Peyer's patch (tissue), 4 donors: ENCODE data around the gene MOB3B. TPM values are rescaled to one million over a fixed set of nuclear protein-coding genes. Genes with fewer than 3 reads are reported as not detected.

Experiments
- DNase-seq, 3 donors: peaks; one replicate each; pipeline ENCODE4 v3.0.0-alpha.2; 2017 to 2019
- H3K27ac ChIP-seq, 4 donors: fragments of 200-600 bp; sonication (generic); one replicate each; pipeline ENCODE4 v1.5.1; 2016 to 2019
- H3K27me3 ChIP-seq, 2 donors: fragments of 200-600 bp; sonication (generic); one replicate each; pipeline ENCODE4 v1.5.1; 2019
- H3K36me3 ChIP-seq, 3 donors: fragments of 200-600 bp; sonication (generic); one replicate each; pipeline ENCODE4 v1.5.1; 2016 to 2019
- H3K4me1 ChIP-seq, 4 donors: fragments of 200-600 bp; sonication (generic); one replicate each; pipeline ENCODE4 v1.5.1; 2016 to 2019
- H3K4me3 ChIP-seq, 4 donors: fragments of 200-600 bp; sonication (generic); 1 replicate in 3 of 4; 2 replicates in 1 of 4; pipeline ENCODE4 v1.5.1; 2016 to 2019; ENCODE audit warnings: mild to moderate bottlenecking in 1 of 4
- H3K9me3 ChIP-seq, 4 donors: fragments of 200-600 bp; sonication (generic); one replicate each; pipeline ENCODE4 v1.5.1; 2016 to 2019; ENCODE audit warnings: mild to moderate bottlenecking in 1 of 4
- CTCF ChIP-seq, 6 experiments: fragments of 450-650 bp in 4 of 6; fragments of 200-600 bp in 2 of 6; sonication (generic) in 1 of 6; IDR thresholded peaks; one replicate each; pipeline ENCODE4 v1.5.1; 2017 to 2019; ENCODE audit warnings: antibody characterized with exemption in 6 of 6, mild to moderate bottlenecking in 3 of 6, moderate library complexity in 1 of 6
- POLR2A ChIP-seq, 2 donors: fragments of 450-650 bp; IDR thresholded peaks; one replicate each; pipeline ENCODE4 v1.5.1; 2017; ENCODE audit warnings: antibody characterized with exemption in 2 of 2, mild to moderate bottlenecking in 2 of 2, moderate library complexity in 2 of 2
- total RNA-seq, 4 donors: library from RNA; depleted of rRNA; stranded (reverse); fragments of >200 nt; gene quantifications; one replicate each; pipeline ENCODE4 v1.1.0, GENCODE V29; 2016

MOB3B gene
- total RNA-seq, 4 donors from 2014 or later: 24.8 to 65.7 (median 36.4) TPM

GRCh38 chr9:27280860-27281259 is 248.8 kb downstream of the MOB3B start:
- no peak for DNase-seq
- H3K27ac ChIP-seq: no peak overlapping the region
- TF ChIP-seq CTCF (IDR thresholded peaks at IDR 0.05) (no peak), POLR2A (IDR thresholded peaks at IDR 0.05) (no peak)
- no peaks in the 10 kb centered on the region for H3K36me3 ChIP-seq
- no peaks in the 10 kb centered on the region for H3K27me3 ChIP-seq
- H3K9me3 ChIP-seq: no peaks in the 10 kb centered on the region
- H3K4me1 ChIP-seq: no peaks in the 10 kb centered on the region
- H3K4me3 ChIP-seq: no peak overlapping the region

- H3K4me3 ChIP-seq: no peak overlapping the region
- H3K36me3 ChIP-seq: no peaks in the 10 kb centered on the region
- no peaks in the 10 kb centered on the region for H3K27me3 ChIP-seq
- H3K27ac ChIP-seq: no peak overlapping the region
- no peak for TF ChIP-seq CTCF (IDR thresholded peaks at IDR 0.05)
- H3K9me3 ChIP-seq: no peaks in the 10 kb centered on the region
- no peak for DNase-seq
- H3K4me1 ChIP-seq: no peaks in the 10 kb centered on the region
Measured at GRCh38 chr9:27280249-27280648, 249.4 kb downstream of the MOB3B start.

GRCh38 chr9:27279611-27280010 is 250.0 kb downstream of the MOB3B start:
- DNase-seq: no peak
- no peaks in the 10 kb centered on the region for H3K4me1 ChIP-seq

GRCh38 chr9:27278374-27278773 is 251.2 kb downstream of the MOB3B start:
- DNase-seq: no peak
- Histone ChIP-seq H3K27me3 (no peaks in the 10 kb centered on the region), H3K4me3 (no peak overlapping the region), H3K4me1 (no peaks in the 10 kb centered on the region), H3K36me3 (no peaks in the 10 kb centered on the region), H3K9me3 (no peaks in the 10 kb centered on the region), H3K27ac (no peak overlapping the region)
- TF ChIP-seq CTCF (IDR thresholded peaks at IDR 0.05) (no peak), POLR2A (IDR thresholded peaks at IDR 0.05) (no peak)

More at GRCh38 chr9:27279611-27280010, 250.0 kb downstream of the MOB3B start:
- Histone ChIP-seq H3K4me3 (no peak overlapping the region), H3K27ac (no peak overlapping the region), H3K27me3 (no peaks in the 10 kb centered on the region), H3K9me3 (no peaks in the 10 kb centered on the region), H3K36me3 (no peaks in the 10 kb centered on the region)
- TF ChIP-seq POLR2A (IDR thresholded peaks at IDR 0.05): no peak
- no peak for TF ChIP-seq CTCF (IDR thresholded peaks at IDR 0.05)

- Histone ChIP-seq H3K4me3 (peak overlapping the region in 1 of 4 donors; percentile 25), H3K9me3 (no peaks in the 10 kb centered on the region), H3K27me3 (no peaks in the 10 kb centered on the region), H3K36me3 (no peaks in the 10 kb centered on the region), H3K27ac (no peak overlapping the region), H3K4me1 (no peaks in the 10 kb centered on the region)
- no peak for DNase-seq
- TF ChIP-seq CTCF (IDR thresholded peaks at IDR 0.05) (peak; percentile 65 to 87 (median 73)), POLR2A (IDR thresholded peaks at IDR 0.05) (no peak)
Measured at GRCh38 chr9:27276193-27277030, 253.2 kb downstream of the MOB3B start.

Other genes starting within 250 kb of the MOB3B start
- gene EQTN, start 232.7 kb downstream of the MOB3B start, total RNA-seq: 1 to 10 TPM in 2 of 4 donors, not detected in 2; 1.9 to 2.3 TPM
- not detected for gene IFNK, start 5.5 kb downstream of the MOB3B start, total RNA-seq
- 10 to 100 TPM; 13.1 to 30.5 (median 15.1) TPM for gene C9orf72, start 43.7 kb upstream of the MOB3B start, total RNA-seq